ENCODE measurements around the gene NKIRAS2.

Gene NKIRAS2

DNA sequence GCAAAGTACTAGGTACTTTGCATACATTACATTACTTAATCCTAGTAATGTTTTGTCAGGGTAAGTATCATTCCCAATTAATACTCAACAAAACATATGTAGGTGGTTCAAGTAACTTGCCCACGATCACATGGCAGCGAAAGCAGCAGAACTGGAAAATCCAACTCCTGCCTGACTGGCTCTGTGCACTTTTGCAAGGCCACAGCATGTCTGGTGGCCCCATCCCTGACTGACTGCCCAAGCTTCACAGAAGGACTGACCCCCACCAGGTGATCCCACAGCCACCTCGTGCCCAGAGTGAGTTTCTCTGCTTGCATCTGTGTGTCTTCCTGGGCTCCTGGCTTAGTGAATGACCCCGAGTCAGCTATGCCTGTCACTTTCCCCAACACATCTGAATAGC lies 41.9 kb upstream of the NKIRAS2 start:
- no peak overlapping the region for H3K27ac ChIP-seq (ENCODE audit: low read depth, low read length)
- 94% methylated on average over 4 of the region's 4 CpGs for WGBS

DNA sequence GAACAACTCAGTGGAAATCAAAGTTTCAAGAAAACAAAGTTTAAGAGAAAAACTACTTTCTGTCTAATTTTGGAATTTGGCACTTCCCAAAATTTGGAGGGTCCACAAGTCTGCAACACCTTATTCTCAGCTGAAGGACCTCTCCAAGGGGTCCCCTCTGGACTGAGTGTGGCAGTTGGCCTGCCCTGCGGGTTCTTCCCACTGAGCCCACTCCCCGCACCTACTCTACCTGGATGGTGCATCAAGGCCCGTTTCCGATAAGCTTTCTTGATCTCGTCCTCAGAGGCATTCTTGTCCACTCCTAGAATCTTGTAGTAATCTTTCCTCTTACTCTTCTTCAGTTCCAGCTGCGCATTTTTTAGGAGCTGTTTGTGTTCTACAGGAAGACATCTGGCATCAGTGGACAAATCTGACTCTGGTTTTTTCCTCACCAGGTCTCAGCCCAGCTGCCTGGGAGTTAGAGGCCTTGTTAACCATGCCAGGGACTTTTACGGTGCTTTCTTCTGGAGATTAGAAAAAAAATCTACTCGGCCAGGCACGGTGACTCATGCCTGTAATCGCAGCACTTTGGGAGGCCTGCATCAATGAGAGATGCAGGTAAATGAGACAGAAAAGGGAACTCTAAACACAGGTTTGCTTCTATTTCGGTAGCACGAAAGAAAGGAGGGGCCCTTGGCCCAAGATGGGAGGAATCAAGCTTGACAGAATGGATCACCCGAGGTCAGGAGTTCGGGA lies 37.7 kb upstream of the NKIRAS2 start:
- 95% methylated on average over 14 of the region's 14 CpGs for WGBS
- no peaks in the 10 kb centered on the region for H3K4me1 ChIP-seq (ENCODE audit: insufficient read depth, low read length)
- H3K9me3 ChIP-seq (ENCODE audit: insufficient read depth, low read depth, low read length) = no peaks in the 10 kb centered on the region
- peaks cover 94% of the 10 kb centered on the region for H3K36me3 ChIP-seq (ENCODE audit: insufficient read depth, low read length)
- no peak overlapping the region for H3K4me3 ChIP-seq (ENCODE audit: low read length)
- no peak overlapping the region for H3K9ac ChIP-seq (ENCODE audit: low read depth, low read length)
- no peaks in the 10 kb centered on the region for H3K27me3 ChIP-seq (ENCODE audit: insufficient read depth, low read length)
- no peak overlapping the region for H3K27ac ChIP-seq (ENCODE audit: low read depth, low read length)

More for the DNA sequence above, 41.9 kb upstream of the NKIRAS2 start:
- H3K4me1 ChIP-seq (ENCODE audit: insufficient read depth, low read length) = no peaks in the 10 kb centered on the region
- no peaks in the 10 kb centered on the region for H3K9me3 ChIP-seq (ENCODE audit: insufficient read depth, low read depth, low read length)
- no peak overlapping the region for H3K9ac ChIP-seq (ENCODE audit: low read depth, low read length)
- H3K36me3 ChIP-seq (ENCODE audit: insufficient read depth, low read length) = peaks cover 95% of the 10 kb centered on the region
- no peak overlapping the region for H3K4me3 ChIP-seq (ENCODE audit: low read length)
- no peaks in the 10 kb centered on the region for H3K27me3 ChIP-seq (ENCODE audit: insufficient read depth, low read length)

DNA sequence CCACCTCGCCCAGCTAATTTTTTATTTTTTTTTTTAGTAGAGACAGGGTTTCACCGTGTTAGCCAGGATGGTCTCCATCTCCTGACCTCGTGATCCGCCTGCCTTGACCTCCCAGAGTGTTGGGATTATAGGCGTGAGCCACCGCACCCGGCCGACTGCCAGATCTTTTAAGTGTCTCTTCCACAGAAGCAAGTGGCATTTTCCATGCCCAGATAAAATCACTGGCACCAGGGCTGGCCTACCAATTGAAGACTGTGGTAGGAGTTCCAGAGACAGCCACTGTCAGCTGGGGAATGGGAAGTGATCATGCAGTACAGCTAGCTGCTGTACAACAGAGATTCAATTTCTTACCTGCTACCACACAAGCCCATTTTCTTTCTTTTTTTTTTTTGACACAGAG lies 35.4 kb upstream of the NKIRAS2 start:
- H3K27me3 ChIP-seq (ENCODE audit: insufficient read depth, low read length) = no peaks in the 10 kb centered on the region
- no peak overlapping the region for H3K9ac ChIP-seq (ENCODE audit: low read depth, low read length)
- no peaks in the 10 kb centered on the region for H3K9me3 ChIP-seq (ENCODE audit: insufficient read depth, low read depth, low read length)
- 98% methylated on average over 8 of the region's 8 CpGs for WGBS
- H3K4me1 ChIP-seq (ENCODE audit: insufficient read depth, low read length) = no peaks in the 10 kb centered on the region
- peaks cover 97% of the 10 kb centered on the region for H3K36me3 ChIP-seq (ENCODE audit: insufficient read depth, low read length)
- no peak overlapping the region for H3K27ac ChIP-seq (ENCODE audit: low read depth, low read length)
- H3K4me3 ChIP-seq (ENCODE audit: low read length) = no peak overlapping the region

DNA sequence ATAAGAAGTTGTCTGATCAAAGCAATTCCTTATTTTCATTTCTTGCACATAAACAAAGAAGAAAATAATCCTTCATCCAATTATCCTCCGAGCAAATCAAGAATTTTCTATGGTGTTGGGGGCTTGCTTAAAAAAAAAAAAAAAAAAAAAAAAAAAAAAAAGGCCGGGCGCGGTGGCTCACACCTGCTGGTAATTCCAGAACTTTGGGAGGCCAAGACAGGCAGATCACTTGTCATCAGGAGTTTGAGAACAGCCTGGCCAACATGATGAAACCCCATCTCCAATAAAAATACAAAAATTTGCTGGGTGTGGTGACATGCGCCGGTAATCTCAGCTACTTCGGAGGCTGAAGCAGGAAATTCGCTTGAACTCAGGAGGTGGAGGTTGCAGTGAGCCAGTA lies 34.0 kb upstream of the NKIRAS2 start:
- no peak overlapping the region for H3K9ac ChIP-seq (ENCODE audit: low read depth, low read length)
- no peak overlapping the region for H3K4me3 ChIP-seq (ENCODE audit: low read length)
- WGBS = 97% methylated on average over 7 of the region's 8 CpGs
- H3K4me1 ChIP-seq (ENCODE audit: insufficient read depth, low read length) = no peaks in the 10 kb centered on the region
- H3K9me3 ChIP-seq (ENCODE audit: insufficient read depth, low read depth, low read length) = no peaks in the 10 kb centered on the region
- no peaks in the 10 kb centered on the region for H3K27me3 ChIP-seq (ENCODE audit: insufficient read depth, low read length)
- H3K36me3 ChIP-seq (ENCODE audit: insufficient read depth, low read length) = peaks cover 99% of the 10 kb centered on the region
- H3K27ac ChIP-seq (ENCODE audit: low read depth, low read length) = no peak overlapping the region

DNA sequence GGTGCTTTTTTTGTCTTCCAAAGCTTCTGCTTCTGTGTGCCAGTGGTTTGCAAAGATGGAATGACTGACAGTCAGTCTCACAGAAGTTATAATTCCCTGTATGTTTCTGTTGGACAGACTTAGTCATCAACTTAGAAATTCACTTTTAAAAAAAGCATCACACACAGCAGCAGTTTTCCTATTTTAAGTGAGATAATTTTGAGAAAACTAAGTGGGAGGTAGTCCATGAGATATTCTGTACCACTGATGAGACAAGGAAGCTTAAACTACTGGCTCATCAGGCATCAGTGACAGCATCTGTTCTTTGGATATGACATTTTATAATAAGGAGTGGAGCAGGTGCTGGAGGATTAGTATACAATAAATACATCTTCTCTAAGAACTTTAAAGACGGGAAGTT lies 33.3 kb upstream of the NKIRAS2 start:
- Histone ChIP-seq H3K27ac (ENCODE audit: low read depth, low read length) (no peak overlapping the region), H3K4me1 (ENCODE audit: insufficient read depth, low read length) (no peaks in the 10 kb centered on the region), H3K27me3 (ENCODE audit: insufficient read depth, low read length) (no peaks in the 10 kb centered on the region), H3K9me3 (ENCODE audit: insufficient read depth, low read depth, low read length) (no peaks in the 10 kb centered on the region), H3K4me3 (ENCODE audit: low read length) (no peak overlapping the region), H3K9ac (ENCODE audit: low read depth, low read length) (no peak overlapping the region), H3K36me3 (ENCODE audit: insufficient read depth, low read length) (peaks cover 99% of the 10 kb centered on the region)
- 100% methylated on average over 1 of the region's 1 CpG for WGBS

DNA sequence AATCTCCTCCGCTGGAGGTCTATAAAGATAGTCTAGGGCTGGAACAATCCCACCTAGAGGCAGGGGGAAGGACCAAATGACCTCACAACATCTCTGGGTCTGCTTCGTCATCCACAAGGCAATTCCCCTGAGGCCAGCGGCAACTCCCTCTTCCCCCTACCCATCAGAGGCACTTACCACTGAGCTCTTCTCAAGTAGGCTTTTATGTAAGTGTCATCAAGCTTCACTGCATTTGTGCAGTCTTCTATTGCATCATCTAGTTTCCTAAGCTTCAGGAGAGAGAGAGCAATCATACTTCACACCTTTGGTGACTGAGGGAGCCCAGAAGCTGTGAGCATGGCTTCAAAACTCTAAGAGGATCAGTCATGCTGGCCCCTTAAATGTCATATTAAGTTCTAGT lies 32.2 kb upstream of the NKIRAS2 start:
- no peaks in the 10 kb centered on the region for H3K27me3 ChIP-seq (ENCODE audit: insufficient read depth, low read length)
- H3K36me3 ChIP-seq (ENCODE audit: insufficient read depth, low read length) = peaks cover 99% of the 10 kb centered on the region
- no peaks in the 10 kb centered on the region for H3K4me1 ChIP-seq (ENCODE audit: insufficient read depth, low read length)
- H3K9ac ChIP-seq (ENCODE audit: low read depth, low read length) = no peak overlapping the region; the same call in 1 of the 2 replicates
- no peak overlapping the region for H3K4me3 ChIP-seq (ENCODE audit: low read length)
- no peak overlapping the region for H3K27ac ChIP-seq (ENCODE audit: low read depth, low read length)
- WGBS = 94% methylated on average over 3 of the region's 3 CpGs
- H3K9me3 ChIP-seq (ENCODE audit: insufficient read depth, low read depth, low read length) = no peaks in the 10 kb centered on the region

DNA sequence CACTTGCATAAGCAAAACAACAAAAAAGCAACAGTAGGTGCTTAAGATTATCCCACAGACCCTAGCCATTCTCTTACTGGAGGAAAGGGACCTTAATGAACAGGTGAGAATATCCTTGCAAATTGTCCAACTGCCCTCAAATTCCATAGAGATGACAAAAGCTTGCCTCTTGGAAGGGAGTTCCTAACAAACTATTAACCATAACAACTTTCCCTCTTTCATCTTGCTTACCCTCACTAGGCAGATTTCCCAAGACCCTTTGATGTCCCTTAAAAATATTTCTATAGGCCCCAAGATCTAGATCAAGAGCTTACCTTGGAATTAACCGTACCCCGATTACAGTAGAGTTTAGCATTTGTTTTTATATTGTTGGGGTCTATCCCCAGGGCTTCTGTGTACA lies 31.5 kb upstream of the NKIRAS2 start:
- WGBS = 100% methylated on average over 2 of the region's 2 CpGs
- Histone ChIP-seq H3K27me3 (ENCODE audit: insufficient read depth, low read length) (no peaks in the 10 kb centered on the region), H3K36me3 (ENCODE audit: insufficient read depth, low read length) (peaks cover 98% of the 10 kb centered on the region)

DNA sequence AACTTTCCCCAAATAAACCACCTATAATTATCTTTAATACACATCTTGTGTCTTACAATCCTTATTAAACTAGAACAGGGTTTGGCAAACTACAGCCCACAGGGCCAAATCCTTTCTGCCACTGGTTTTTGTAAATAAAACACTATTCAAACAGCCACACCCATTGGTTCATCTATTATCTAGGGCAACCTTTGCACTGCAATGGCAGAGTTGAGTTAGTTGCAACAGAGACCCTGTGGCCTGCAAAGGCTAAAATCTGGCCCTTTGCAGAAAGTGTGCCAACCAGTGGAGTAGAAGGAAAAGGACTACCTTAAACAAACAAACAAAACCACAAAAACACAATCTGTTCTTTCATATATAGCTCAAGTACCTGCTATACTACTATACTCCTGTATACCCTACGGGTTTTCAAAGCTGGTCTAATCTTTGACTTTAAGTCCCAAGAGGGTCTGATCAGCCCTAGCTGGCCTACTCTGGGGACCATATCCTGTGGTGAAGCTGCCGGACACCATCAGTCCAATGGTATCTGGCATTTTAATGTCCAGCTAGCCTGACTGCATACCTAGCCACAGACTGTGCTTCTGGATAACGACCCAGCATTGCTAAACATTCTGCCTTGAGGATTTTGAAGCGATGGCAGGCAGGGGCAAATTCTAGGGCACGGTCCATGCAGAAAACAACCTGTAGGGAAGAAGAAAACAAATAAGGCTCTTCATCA lies 30.0 kb upstream of the NKIRAS2 start:
- peaks cover 95% of the 10 kb centered on the region for H3K36me3 ChIP-seq (ENCODE audit: insufficient read depth, low read length)
- no peaks in the 10 kb centered on the region for H3K27me3 ChIP-seq (ENCODE audit: insufficient read depth, low read length)
- H3K4me1 ChIP-seq (ENCODE audit: insufficient read depth, low read length) = no peaks in the 10 kb centered on the region
- H3K27ac ChIP-seq (ENCODE audit: low read depth, low read length) = no peak overlapping the region
- no peak overlapping the region for H3K4me3 ChIP-seq (ENCODE audit: low read length)
- no peaks in the 10 kb centered on the region for H3K9me3 ChIP-seq (ENCODE audit: insufficient read depth, low read depth, low read length)
- no peak overlapping the region for H3K9ac ChIP-seq (ENCODE audit: low read depth, low read length)
- WGBS = 89% methylated on average over 5 of the region's 5 CpGs

More for the DNA sequence above, 31.5 kb upstream of the NKIRAS2 start:
- Histone ChIP-seq H3K4me3 (ENCODE audit: low read length) (no peak overlapping the region), H3K9ac (ENCODE audit: low read depth, low read length) (no peak overlapping the region), H3K9me3 (ENCODE audit: insufficient read depth, low read depth, low read length) (no peaks in the 10 kb centered on the region), H3K27ac (ENCODE audit: low read depth, low read length) (no peak overlapping the region), H3K4me1 (ENCODE audit: insufficient read depth, low read length) (no peaks in the 10 kb centered on the region)

DNA sequence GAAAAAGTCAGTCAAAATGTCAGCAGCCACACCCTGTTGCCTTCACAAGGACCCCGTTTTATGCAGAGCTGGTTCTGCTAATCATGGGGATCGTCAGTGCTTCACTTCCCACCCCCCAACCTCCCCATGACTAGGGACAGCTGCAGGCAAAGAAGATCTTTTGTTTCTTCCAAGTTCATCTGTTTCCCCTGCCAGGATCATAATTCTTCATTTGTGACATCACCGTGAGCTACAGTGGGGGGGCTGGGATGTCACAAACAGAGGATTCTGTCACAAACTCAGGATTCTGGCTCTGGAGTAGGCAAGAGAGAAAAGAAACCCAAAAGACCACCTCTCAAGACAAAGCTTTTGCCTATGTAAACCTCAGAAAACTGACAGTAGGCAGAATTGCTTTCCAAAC lies 27.3 kb upstream of the NKIRAS2 start:
- H3K36me3 ChIP-seq (ENCODE audit: insufficient read depth, low read length) = peaks cover 95% of the 10 kb centered on the region

DNA sequence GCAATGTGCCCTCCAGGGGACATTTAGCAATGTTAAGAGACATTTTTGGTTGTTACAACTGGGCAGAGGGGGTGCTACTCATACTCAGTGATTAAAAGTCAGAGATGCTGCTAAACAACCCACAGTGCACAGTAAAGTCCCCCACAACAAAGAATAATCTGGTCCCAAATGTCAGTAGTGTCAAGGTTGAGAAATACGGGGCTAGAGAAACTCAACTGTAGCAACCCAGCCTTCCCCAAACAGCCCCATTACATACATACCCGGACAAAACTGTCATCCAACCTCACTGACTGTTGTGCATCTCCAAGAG lies 23.1 kb upstream of the NKIRAS2 start:
- WGBS = 94% methylated on average over 2 of the region's 2 CpGs
- no peaks in the 10 kb centered on the region for H3K9me3 ChIP-seq (ENCODE audit: insufficient read depth, low read depth, low read length)
- no peak overlapping the region for H3K27ac ChIP-seq (ENCODE audit: low read depth, low read length)
- H3K27me3 ChIP-seq (ENCODE audit: insufficient read depth, low read length) = no peaks in the 10 kb centered on the region
- H3K4me3 ChIP-seq (ENCODE audit: low read length) = no peak overlapping the region
- peaks cover 90% of the 10 kb centered on the region for H3K36me3 ChIP-seq (ENCODE audit: insufficient read depth, low read length)
- H3K9ac ChIP-seq (ENCODE audit: low read depth, low read length) = no peak overlapping the region
- H3K4me1 ChIP-seq (ENCODE audit: insufficient read depth, low read length) = no peaks in the 10 kb centered on the region

More for the DNA sequence above, 27.3 kb upstream of the NKIRAS2 start:
- H3K27me3 ChIP-seq (ENCODE audit: insufficient read depth, low read length) = no peaks in the 10 kb centered on the region
- WGBS = 93% methylated on average over 3 of the region's 3 CpGs
- H3K9me3 ChIP-seq (ENCODE audit: insufficient read depth, low read depth, low read length) = no peaks in the 10 kb centered on the region
- no peaks in the 10 kb centered on the region for H3K4me1 ChIP-seq (ENCODE audit: insufficient read depth, low read length)
- H3K4me3 ChIP-seq (ENCODE audit: low read length) = no peak overlapping the region
- no peak overlapping the region for H3K27ac ChIP-seq (ENCODE audit: low read depth, low read length)
- H3K9ac ChIP-seq (ENCODE audit: low read depth, low read length) = no peak overlapping the region

DNA sequence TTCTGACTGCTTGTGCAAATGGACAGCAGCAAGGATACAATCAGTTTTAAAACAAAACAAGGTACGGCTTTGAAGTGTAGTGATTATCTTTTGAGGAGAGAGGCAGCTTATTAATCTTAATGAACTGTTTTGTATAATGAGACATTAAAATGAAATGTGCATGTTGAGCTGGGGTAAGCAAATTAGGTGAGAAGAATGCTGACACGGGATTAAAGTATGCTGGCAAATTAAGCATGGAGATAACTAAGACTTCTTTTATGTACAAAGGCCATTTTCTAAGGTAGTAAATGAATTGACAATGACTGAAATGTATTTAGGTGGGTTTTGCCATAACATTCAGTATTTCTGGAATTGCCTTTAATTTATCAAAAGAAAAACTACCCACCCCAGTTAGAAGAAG lies 21.4 kb upstream of the NKIRAS2 start:
- no peak overlapping the region for H3K9ac ChIP-seq (ENCODE audit: low read depth, low read length)
- 49% methylated on average over 2 of the region's 2 CpGs for WGBS
- peaks cover 91% of the 10 kb centered on the region for H3K36me3 ChIP-seq (ENCODE audit: insufficient read depth, low read length)
- no peaks in the 10 kb centered on the region for H3K27me3 ChIP-seq (ENCODE audit: insufficient read depth, low read length)
- H3K4me3 ChIP-seq (ENCODE audit: low read length) = no peak overlapping the region
- H3K9me3 ChIP-seq (ENCODE audit: insufficient read depth, low read depth, low read length) = no peaks in the 10 kb centered on the region
- H3K27ac ChIP-seq (ENCODE audit: low read depth, low read length) = no peak overlapping the region
- H3K4me1 ChIP-seq (ENCODE audit: insufficient read depth, low read length) = no peaks in the 10 kb centered on the region

Measured in HUES64 (cell line).